MM.1S (cell line): Measurements from ENCODE around the gene FAM81A.

Experiments
- CTCF ChIP-seq: fragments of 300-600 bp; sonication (generic); IDR thresholded peaks from 2 replicates; pipeline ENCODE4 v1.5.1; 2016; ENCODE audit warnings: antibody characterized with exemption, low read length, mixed read lengths
- EZH2 ChIP-seq: fragments of 300-600 bp; sonication (generic); optimal IDR thresholded peaks from 2 replicates; pipeline ENCODE3; 2017; ENCODE audit warnings: low read depth, mild to moderate bottlenecking, antibody characterized with exemption, low read length, mixed read lengths
- EZH2phosphoT487 ChIP-seq: fragments of 300-600 bp; sonication (generic); IDR thresholded peaks from 2 replicates; pipeline ENCODE4 v1.6.1; 2018; ENCODE audit warnings: antibody characterized with exemption, low read length

GRCh38 chr15:59549301-59550185, 111.6 kb downstream of the FAM81A start:
- TF ChIP-seq CTCF (no peak), EZH2 (no peak), EZH2phosphoT487 (no peak)
